Muscle layer of duodenum (tissue), 2 donors: ENCODE data around the gene ABAT.
A peak's percentile ranks its signal among the peaks of the same experiment; 100 is the strongest.
"Not testable (repeated sequence)": the region's sequence is repeated elsewhere in the genome, so short reads cannot be mapped to it uniquely, and the experiment has no call there.

Experiments used
- H3K27ac ChIP-seq: one replicate; pipeline ENCODE4 v1.7.0; 2013; ENCODE audit warnings: mild to moderate bottlenecking, low read length
- H3K27me3 ChIP-seq: one replicate; pipeline ENCODE4 v1.7.0; 2013; ENCODE audit warnings: low read depth, mild to moderate bottlenecking, control low read depth, low read length
- H3K36me3 ChIP-seq, 2 donors: one replicate each; pipeline ENCODE4 v1.7.0; 2013; ENCODE audit warnings: low read length in 2 of 2, control low read depth in 1 of 2, mild to moderate bottlenecking in 1 of 2; ENCODE audit not compliant: insufficient read depth in 2 of 2, control insufficient read depth in 1 of 2
- H3K4me1 ChIP-seq, 2 donors: one replicate each; pipeline ENCODE4 v1.7.0; 2013; ENCODE audit warnings: low read length in 2 of 2, mild to moderate bottlenecking in 2 of 2, control low read depth in 1 of 2, moderate library complexity in 1 of 2; ENCODE audit not compliant: insufficient read depth in 2 of 2, control insufficient read depth in 1 of 2
- H3K4me3 ChIP-seq, 2 donors: one replicate each; pipeline ENCODE4 v1.7.0; 2013; ENCODE audit warnings: low read length in 2 of 2, low read depth in 1 of 2, mild to moderate bottlenecking in 1 of 2
- H3K9me3 ChIP-seq, 2 donors: one replicate each; pipeline ENCODE4 v1.7.0; 2013; ENCODE audit warnings: low read length in 2 of 2, control low read depth in 1 of 2, mild to moderate bottlenecking in 1 of 2; ENCODE audit not compliant: control insufficient read depth in 1 of 2
- donor health status: healthy.

ABAT gene

GRCh38 chr16:8798174-8798527 is 123.7 kb downstream of the ABAT start:
- H3K4me1 ChIP-seq: peaks cover 20 to 40% of the 10 kb centered on the region in 2 donors
- H3K9me3 ChIP-seq: no peaks in the 10 kb centered on the region
- no peaks in the 10 kb centered on the region for H3K27me3 ChIP-seq
- H3K27ac ChIP-seq: peak overlapping the region; percentile 90
- H3K36me3 ChIP-seq: peaks cover 18 to 32% of the 10 kb centered on the region in 2 donors
- H3K4me3 ChIP-seq: peak overlapping the region; percentile 89 to 98

GRCh38 chr16:8798535-8799157 is 124.2 kb downstream of the ABAT start:
- peaks cover 20 to 40% of the 10 kb centered on the region in 2 donors for H3K4me1 ChIP-seq
- H3K9me3 ChIP-seq: no peaks in the 10 kb centered on the region
- peak overlapping the region; percentile 89 to 98 for H3K4me3 ChIP-seq
- peak overlapping the region; percentile 90 for H3K27ac ChIP-seq
- H3K36me3 ChIP-seq: peaks cover 21 to 34% of the 10 kb centered on the region in 2 donors
- no peaks in the 10 kb centered on the region for H3K27me3 ChIP-seq

GRCh38 chr16:8801701-8802100 is 127.3 kb downstream of the ABAT start:
- H3K27me3 ChIP-seq: no peaks in the 10 kb centered on the region
- no peak overlapping the region for H3K4me3 ChIP-seq
- no peak overlapping the region for H3K27ac ChIP-seq
- H3K9me3 ChIP-seq: no peaks in the 10 kb centered on the region
- peaks cover 34 to 47% of the 10 kb centered on the region in 2 donors for H3K36me3 ChIP-seq
- peaks cover 13 to 26% of the 10 kb centered on the region in 2 donors for H3K4me1 ChIP-seq

GRCh38 chr16:8803733-8804132 is 129.3 kb downstream of the ABAT start:
- peaks cover 7 to 15% of the 10 kb centered on the region in 2 donors for H3K4me1 ChIP-seq
- H3K27me3 ChIP-seq, H3K4me3 ChIP-seq, H3K27ac ChIP-seq, H3K9me3 ChIP-seq: not testable (repeated sequence)
- peaks cover 51 to 59% of the 10 kb centered on the region in 2 donors for H3K36me3 ChIP-seq

- no peak overlapping the region for H3K4me3 ChIP-seq
- no peak overlapping the region for H3K27ac ChIP-seq
- no peaks in the 10 kb centered on the region for H3K27me3 ChIP-seq
- peaks cover 1 to 10% of the 10 kb centered on the region in 2 donors for H3K4me1 ChIP-seq
- H3K36me3 ChIP-seq: peaks cover 57 to 65% of the 10 kb centered on the region in 2 donors
- H3K9me3 ChIP-seq: no peaks in the 10 kb centered on the region
Measured at GRCh38 chr16:8804313-8804712, 129.9 kb downstream of the ABAT start.

GRCh38 chr16:8806272-8806983 is 132.0 kb downstream of the ABAT start:
- H3K4me1 ChIP-seq: no peaks in the 10 kb centered on the region
- H3K27me3 ChIP-seq: no peaks in the 10 kb centered on the region
- no peak overlapping the region for H3K4me3 ChIP-seq
- no peak overlapping the region for H3K27ac ChIP-seq
- H3K36me3 ChIP-seq: peaks cover 67 to 83% of the 10 kb centered on the region in 2 donors
- no peaks in the 10 kb centered on the region for H3K9me3 ChIP-seq

- no peaks in the 10 kb centered on the region for H3K9me3 ChIP-seq
- no peak overlapping the region for H3K27ac ChIP-seq
- peaks cover 69 to 85% of the 10 kb centered on the region in 2 donors for H3K36me3 ChIP-seq
Measured at GRCh38 chr16:8807189-8807588, 132.8 kb downstream of the ABAT start.

GRCh38 chr16:8808009-8808408 is 133.6 kb downstream of the ABAT start:
- Histone ChIP-seq H3K36me3 (peaks cover 69 to 86% of the 10 kb centered on the region in 2 donors), H3K4me1 (no peaks in the 10 kb centered on the region), H3K27me3 (no peaks in the 10 kb centered on the region), H3K27ac (no peak overlapping the region), H3K4me3 (no peak overlapping the region), H3K9me3 (no peaks in the 10 kb centered on the region)

More at GRCh38 chr16:8807189-8807588, 132.8 kb downstream of the ABAT start:
- Histone ChIP-seq H3K27me3 (no peaks in the 10 kb centered on the region), H3K4me3 (no peak overlapping the region), H3K4me1 (no peaks in the 10 kb centered on the region)

GRCh38 chr16:8808613-8809353 is 134.4 kb downstream of the ABAT start:
- Histone ChIP-seq H3K36me3 (peaks cover 72 to 90% of the 10 kb centered on the region in 2 donors), H3K27me3 (no peaks in the 10 kb centered on the region), H3K27ac (no peak overlapping the region), H3K4me1 (no peaks in the 10 kb centered on the region), H3K9me3 (no peaks in the 10 kb centered on the region), H3K4me3 (no peak overlapping the region)

- Histone ChIP-seq H3K4me1 (no peaks in the 10 kb centered on the region), H3K27ac (no peak overlapping the region), H3K36me3 (peaks cover 70 to 83% of the 10 kb centered on the region in 2 donors), H3K9me3 (no peaks in the 10 kb centered on the region), H3K27me3 (no peaks in the 10 kb centered on the region), H3K4me3 (no peak overlapping the region)
Measured at GRCh38 chr16:8812162-8812843, 137.9 kb downstream of the ABAT start.
